HCT116 (cell line): ENCODE data around the gene ZDHHC3. TPM values are rescaled to one million over a fixed set of nuclear protein-coding genes. Genes with fewer than 3 reads are reported as not detected.

Experiments
- ATAC-seq: fragments of 200-7000 bp; cut with Tn5 transposase; 2 replicates; pipeline ENCODE4 v1.9.1; 2020; ENCODE audit warnings: mild to moderate bottlenecking, moderate library complexity
- BruUV-seq: library from RNA; stranded (reverse); fragments of 400-500 nt; replicated peaks from 2 replicates; lab custom pipeline; 2021; lab: Mats Ljungman, UMichigan
- CTCF ChIA-PET: fragments of 300-600 bp; sonication (Branson Sonifier 250); formaldehyde crosslinking; loops from one replicate; lab custom pipeline; 2021; ENCODE audit warnings: antibody characterized with exemption; lab: Charles Lee
- POLR2A ChIA-PET: fragments of 300-600, 350-600 bp; sonication (Branson Sonifier 250); formaldehyde crosslinking; loops from one replicate; lab custom pipeline; 2021; ENCODE audit warnings: antibody characterized with exemption; lab: Charles Lee
- RAD21 ChIA-PET, 2 experiments: fragments of 300-600 bp; sonication (Branson Sonifier 250); formaldehyde crosslinking; loops; one replicate each; lab custom pipeline; 2023; ENCODE audit warnings: low total read pairs in 2 of 2; ENCODE audit not compliant: uncharacterized antibody in 2 of 2, unreplicated experiment in 2 of 2, low non-redundant PET in 1 of 2; lab: Charles Lee
- DNase-seq: peaks from one replicate; pipeline ENCODE4 v3.0.0-alpha.2; 2010; ENCODE audit warnings: low read depth, low spot score
- H2AFZ ChIP-seq: fragments of 200-600 bp; shearing (Covaris generic), sonication (generic); 2 replicates; pipeline ENCODE4 v1.6.1; 2017; ENCODE audit warnings: low read depth, mixed run types, mixed read lengths, antibody characterized with exemption, low read length; ENCODE audit not compliant: poor library complexity, severe bottlenecking
- H3K27ac ChIP-seq: 2 replicates; pipeline ENCODE4 v1.5.1; 2012; ENCODE audit warnings: low read depth, low read length
- H3K27me3 ChIP-seq: fragments of 200-600 bp; sonication (generic); 2 replicates; pipeline ENCODE4 v1.6.1; 2016; ENCODE audit warnings: mixed run types, low read length, mixed read lengths; ENCODE audit not compliant: insufficient read depth
- H3K36me3 ChIP-seq, 2 experiments: fragments of 200-500 bp in 1 of 2; fragments of 200-600 bp in 1 of 2; sonication (Bioruptor generic) in 1 of 2; sonication (generic) in 1 of 2; 2 replicates each; pipeline versions ENCODE4 v1.5.1 to v1.6.1; 2014 to 2016; ENCODE audit warnings: low read length in 2 of 2, inconsistent platforms in 1 of 2, mixed read lengths in 1 of 2, mixed run types in 1 of 2; ENCODE audit not compliant: insufficient read depth in 2 of 2, control insufficient read depth in 1 of 2
- H3K4me1 ChIP-seq, 2 experiments: fragments of 200-600 bp in 1 of 2; sonication (generic) in 1 of 2; 2 replicates each; pipeline versions ENCODE4 v1.5.1 to v1.6.1; 2012 to 2017; ENCODE audit warnings: low read length in 2 of 2, inconsistent platforms in 1 of 2, mild to moderate bottlenecking in 1 of 2, mixed read lengths in 1 of 2, mixed run types in 1 of 2, moderate library complexity in 1 of 2; ENCODE audit not compliant: insufficient read depth in 2 of 2, control insufficient read depth in 1 of 2
- H3K4me2 ChIP-seq: fragments of 200-600 bp; sonication (generic); 2 replicates; pipeline ENCODE4 v1.6.1; 2017; ENCODE audit warnings: mixed run types, low read length, mixed read lengths
- H3K4me3 ChIP-seq, 2 experiments: fragments of 200-600 bp in 1 of 2; sonication (generic) in 1 of 2; replicated peaks in 1 of 2; 2 replicates each; pipeline ENCODE4 v1.5.1; 2011 to 2016; ENCODE audit warnings: low read length in 2 of 2, control low read depth in 1 of 2, low read depth in 1 of 2, mild to moderate bottlenecking in 1 of 2, mixed read lengths in 1 of 2, mixed run types in 1 of 2
- H3K79me2 ChIP-seq: fragments of 200-600 bp; sonication (generic); 2 replicates; pipeline ENCODE4 v1.6.1; 2017; ENCODE audit warnings: mild to moderate bottlenecking, mixed run types, low read length, moderate library complexity, mixed read lengths; ENCODE audit not compliant: insufficient read depth
- H3K9ac ChIP-seq: fragments of 200-600 bp; sonication (generic); 2 replicates; pipeline ENCODE4 v1.6.1; 2016; ENCODE audit warnings: low read length, mixed read lengths
- H3K9me2 ChIP-seq: fragments of 200-600 bp; sonication (generic), shearing (Covaris generic); 2 replicates; pipeline ENCODE4 v1.6.1; 2017; ENCODE audit warnings: mixed run types, mild to moderate bottlenecking, moderate library complexity; ENCODE audit not compliant: insufficient read depth
- H3K9me3 ChIP-seq, 2 experiments: fragments of 200-500 bp in 1 of 2; fragments of 200-600 bp in 1 of 2; sonication (Bioruptor generic) in 1 of 2; sonication (generic) in 1 of 2; 2 replicates each; pipeline ENCODE4 v1.6.1; 2014 to 2017; ENCODE audit warnings: low read length in 2 of 2, mixed read lengths in 2 of 2, inconsistent platforms in 1 of 2, low read depth in 1 of 2, mild to moderate bottlenecking in 1 of 2, mixed run types in 1 of 2, moderate library complexity in 1 of 2; ENCODE audit not compliant: control insufficient read depth in 1 of 2, insufficient read depth in 1 of 2
- H4K20me1 ChIP-seq: fragments of 200-600 bp; sonication (generic), shearing (Covaris generic); 2 replicates; pipeline ENCODE4 v1.6.1; 2017; ENCODE audit warnings: mixed run types, mild to moderate bottlenecking, moderate library complexity; ENCODE audit not compliant: insufficient read depth
- CBX3 ChIP-seq: IDR thresholded peaks from 2 replicates; pipeline ENCODE4 v1.6.1; 2012; ENCODE audit warnings: low read depth
- CTCF ChIP-seq, 3 experiments: fragments of 200-600 bp in 1 of 3; sonication (generic) in 1 of 3; IDR thresholded peaks in 2 of 3; conservative IDR thresholded peaks in 1 of 3; 2 replicates each; pipeline ENCODE4 v1.5.1; 2012 to 2017; ENCODE audit warnings: low read depth in 2 of 3, low read length in 2 of 3, antibody characterized with exemption in 1 of 3, borderline replicate concordance in 1 of 3, control low read depth in 1 of 3, mild to moderate bottlenecking in 1 of 3, mixed read lengths in 1 of 3, mixed run types in 1 of 3, moderate library complexity in 1 of 3; ENCODE audit not compliant: insufficient read depth in 1 of 3
- FOSL1 ChIP-seq: IDR thresholded peaks from 2 replicates; pipeline ENCODE4 v1.6.1; 2012; ENCODE audit warnings: low read depth
- MAX ChIP-seq: IDR thresholded peaks from 2 replicates; pipeline ENCODE4 v1.6.1; 2012
- RAD21 ChIP-seq: IDR thresholded peaks from 2 replicates; pipeline ENCODE4 v1.6.1; 2012; ENCODE audit warnings: low read depth, mild to moderate bottlenecking
- SIN3A ChIP-seq: IDR thresholded peaks from 2 replicates; pipeline ENCODE4 v1.6.1; 2012; ENCODE audit warnings: low read depth
- SP1 ChIP-seq: IDR thresholded peaks from 2 replicates; pipeline ENCODE4 v1.6.1; 2012; ENCODE audit warnings: low read depth
- TCF7L2 ChIP-seq: IDR thresholded peaks from 2 replicates; pipeline ENCODE4 v1.7.0; 2011; ENCODE audit warnings: borderline replicate concordance, inconsistent platforms; ENCODE audit not compliant: insufficient read depth, insufficient read length; ENCODE audit errors: extremely low read depth
- intact Hi-C: fragments of 100-400 bp; cut with micrococcal nuclease; formaldehyde crosslinking; loops from 2 replicates; pipeline ENCODE4 v1.10.0; 2022
- total RNA-seq: library from RNA; stranded (reverse); gene quantifications from one replicate; pipeline ENCODE4 v1.2.1, GENCODE V29; 2021; ENCODE audit not compliant: unreplicated experiment

Gene ZDHHC3
- total RNA-seq, 1 experiment from 2014 or later, result 61.1 TPM

- H3K36me3 ChIP-seq, result no peaks in the 10 kb centered on the region; a peak in 1 of 4 replicates
- H4K20me1 ChIP-seq, result no peaks in the 10 kb centered on the region
- no peaks in the 10 kb centered on the region for H3K79me2 ChIP-seq
- BruUV-seq, result no TSS peak
- no peak overlapping the region for H2AFZ ChIP-seq
- no peak for TF ChIP-seq FOSL1
- TF ChIP-seq SIN3A, result no peak
- no peak for TF ChIP-seq SP1
- no peak for TF ChIP-seq MAX
- no peaks in the 10 kb centered on the region for H3K9me3 ChIP-seq
- ChIA-PET POLR2A (no interaction called here), RAD21 (no interaction called here), CTCF (interaction anchor here (0.6 to 0.7 kb wide), 2 partner anchors 51 to 68 kb away, joined by 4 to 5 read pairs; no protein-coding TSS in a partner anchor)
- no peak overlapping the region for H3K4me3 ChIP-seq
- H3K27ac ChIP-seq, result no peak overlapping the region
- no peaks in the 10 kb centered on the region for H3K27me3 ChIP-seq
- no peak overlapping the region for H3K4me2 ChIP-seq
- ATAC-seq, result no peak
- no peak overlapping the region for H3K9ac ChIP-seq
- no peaks in the 10 kb centered on the region for H3K9me2 ChIP-seq
- no peak for DNase-seq
- H3K4me1 ChIP-seq, result no peaks in the 10 kb centered on the region
- intact Hi-C loops, result loop anchor here (10.0 kb wide), 1 partner anchor 271 kb away; the partner anchor contains the start of gene ZNF35
These were observed 60.1 kb downstream of the ZDHHC3 start for GRCh38 chr3:44915702-44916438.

GRCh38 chr3:44914936-44915335 lies 61.0 kb downstream of the ZDHHC3 start:
- H4K20me1 ChIP-seq, result no peaks in the 10 kb centered on the region
- no peak overlapping the region for H2AFZ ChIP-seq
- TF ChIP-seq CTCF (IDR thresholded peaks at IDR 0.05 in 2 of 3, conservative IDR thresholded peaks at IDR 0.05 in 1 of 3; ENCODE audit: borderline replicate concordance in 1 of 3, insufficient read depth in 1 of 3, low read depth in 2 of 3, low read length in 2 of 3) (peak; percentile 55 to 60 (median 58); a peak in 5 of 6 replicates), FOSL1 (no peak), RAD21 (peak; percentile 75), TCF7L2 (no peak), CBX3 (no peak)
- ChIA-PET RAD21 (no interaction called here), POLR2A (no interaction called here), CTCF (interaction anchor here (0.6 to 2.2 kb wide), 11 partner anchors 9 to 1953 kb away, joined by 3 to 11 read pairs (median 3); partner anchors contain the start of genes KIAA1143, KIF15 and TCAIM)
- intact Hi-C loops, result loop anchor here (1.0 to 10.0 kb wide), 3 partner anchors 270 to 592 kb away; partner anchors contain the start of gene ZNF35
- H3K79me2 ChIP-seq, result no peaks in the 10 kb centered on the region
- H3K36me3 ChIP-seq, result no peaks in the 10 kb centered on the region
- H3K27ac ChIP-seq, result no peak overlapping the region
- H3K4me2 ChIP-seq, result no peak overlapping the region
- H3K9ac ChIP-seq, result no peak overlapping the region
- no TSS peak for BruUV-seq
- no peaks in the 10 kb centered on the region for H3K9me2 ChIP-seq
- no peak overlapping the region for H3K4me3 ChIP-seq
- DNase-seq (no peak), ATAC-seq (peak; percentile 87)
- no peaks in the 10 kb centered on the region for H3K27me3 ChIP-seq
- H3K4me1 ChIP-seq, result no peaks in the 10 kb centered on the region
- H3K9me3 ChIP-seq, result no peaks in the 10 kb centered on the region
